Loucy (cell line): ENCODE results near the gene CALN1.

Experiments used
- H2AFZ ChIP-seq: fragments of 200-600 bp; sonication (generic); 2 replicates; pipeline ENCODE4 v1.6.0; 2016; ENCODE audit warnings: antibody characterized with exemption, mild to moderate bottlenecking, low read length, moderate library complexity
- H3F3A ChIP-seq: fragments of 200-600 bp; 2 replicates; pipeline ENCODE4 v1.6.0; 2016; ENCODE audit warnings: antibody characterized with exemption, low read depth, mild to moderate bottlenecking
- H3K27me3 ChIP-seq: fragments of 200-600 bp; sonication (generic); 2 replicates; pipeline ENCODE4 v1.6.1; 2014; ENCODE audit warnings: low read length, mild to moderate bottlenecking; ENCODE audit not compliant: insufficient read depth, poor library complexity, severe bottlenecking
- H3K36me3 ChIP-seq: fragments of 200-600 bp; sonication (generic); 2 replicates; pipeline ENCODE4 v1.6.1; 2016; ENCODE audit warnings: low read length; ENCODE audit not compliant: insufficient read depth
- H3K4me1 ChIP-seq: fragments of 200-600 bp; sonication (generic); 2 replicates; pipeline ENCODE4 v1.5.1; 2014; ENCODE audit warnings: low read length, mild to moderate bottlenecking; ENCODE audit not compliant: insufficient read depth, poor library complexity, severe bottlenecking
- H3K4me2 ChIP-seq: fragments of 200-600 bp; sonication (generic); 2 replicates; pipeline ENCODE4 v1.6.0; 2014; ENCODE audit warnings: antibody characterized with exemption, low read length, low read depth, mild to moderate bottlenecking; ENCODE audit not compliant: poor library complexity, severe bottlenecking
- H3K4me3 ChIP-seq: fragments of 200-600 bp; sonication (generic); 2 replicates; pipeline ENCODE4 v1.5.1; 2014; ENCODE audit warnings: low read length, mild to moderate bottlenecking, mixed read lengths; ENCODE audit not compliant: poor library complexity, severe bottlenecking
- H3K79me2 ChIP-seq: fragments of 200-600 bp; sonication (generic); 2 replicates; pipeline ENCODE4 v1.6.1; 2014; ENCODE audit warnings: low read length; ENCODE audit not compliant: insufficient read depth
- H3K9ac ChIP-seq: fragments of 200-600 bp; sonication (generic); 2 replicates; pipeline ENCODE4 v1.6.0; 2014; ENCODE audit warnings: mild to moderate bottlenecking, low read depth, low read length, moderate library complexity; ENCODE audit not compliant: poor library complexity, severe bottlenecking
- H3K9me2 ChIP-seq: fragments of 200-600 bp; sonication (generic); replicated peaks from 2 replicates; pipeline ENCODE4 v1.6.1; 2016; ENCODE audit warnings: low read depth, low read length, mixed read lengths
- H3K9me3 ChIP-seq: fragments of 200-600 bp; sonication (generic); 2 replicates; pipeline ENCODE4 v1.6.1; 2014; ENCODE audit warnings: mild to moderate bottlenecking, antibody characterized with exemption, low read length, low read depth; ENCODE audit not compliant: insufficient read depth
- H4K20me1 ChIP-seq: fragments of 200-600 bp; sonication (generic); 2 replicates; pipeline ENCODE4 v1.6.0; 2014; ENCODE audit warnings: antibody characterized with exemption, low read length, mild to moderate bottlenecking; ENCODE audit not compliant: insufficient read depth, poor library complexity, severe bottlenecking
- EZH2phosphoT487 ChIP-seq: fragments of 200-600 bp; IDR thresholded peaks from 2 replicates; pipeline ENCODE4 v1.6.1; 2018; ENCODE audit warnings: antibody characterized with exemption, mild to moderate bottlenecking, moderate library complexity, borderline replicate concordance
- TF ChIP-seq, protein P1 (sequence below): fragments of 200-600 bp; sonication (generic); conservative IDR thresholded peaks from 2 replicates; pipeline ENCODE4 v1.5.1; 2014; ENCODE audit warnings: mild to moderate bottlenecking, antibody characterized with exemption, low read length

The CALN1 gene

DNA sequence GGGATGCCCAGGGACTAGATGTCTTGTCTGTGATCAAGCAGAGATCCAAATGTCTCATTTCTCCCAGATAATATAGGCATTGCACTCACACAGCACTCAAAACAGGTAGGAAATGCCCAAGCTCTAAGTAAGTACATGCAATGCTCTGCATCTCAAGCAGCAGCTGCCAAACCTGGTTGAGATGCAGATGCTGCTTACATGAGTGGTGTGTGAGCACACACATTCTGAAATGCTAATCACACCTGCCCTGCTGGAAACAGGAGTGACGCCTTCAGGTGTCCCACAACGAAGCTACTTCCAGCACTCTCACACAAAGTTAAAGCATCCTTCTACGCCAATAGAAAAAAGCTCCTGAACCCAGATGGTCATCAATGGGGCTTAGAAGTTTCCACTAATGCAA is 132.9 kb downstream of the CALN1 start:
- Histone ChIP-seq H4K20me1 (no peaks in the 10 kb centered on the region), H3F3A (no peaks in the 10 kb centered on the region), H3K36me3 (no peaks in the 10 kb centered on the region), H3K79me2 (no peaks in the 10 kb centered on the region), H3K9ac (no peak overlapping the region), H3K9me3 (0 out of 2 replicates have a peak, but pooled peaks cover 10% of the 10 kb centered on the region), H3K9me2 (no peaks in the 10 kb centered on the region), H3K4me1 (no peaks in the 10 kb centered on the region), H2AFZ (no peak overlapping the region), H3K27me3 (no peaks in the 10 kb centered on the region), H3K4me2 (no peak overlapping the region), H3K4me3 (no peak overlapping the region)
- TF ChIP-seq EZH2phosphoT487, result no peak
- TF ChIP-seq, protein P1, sequence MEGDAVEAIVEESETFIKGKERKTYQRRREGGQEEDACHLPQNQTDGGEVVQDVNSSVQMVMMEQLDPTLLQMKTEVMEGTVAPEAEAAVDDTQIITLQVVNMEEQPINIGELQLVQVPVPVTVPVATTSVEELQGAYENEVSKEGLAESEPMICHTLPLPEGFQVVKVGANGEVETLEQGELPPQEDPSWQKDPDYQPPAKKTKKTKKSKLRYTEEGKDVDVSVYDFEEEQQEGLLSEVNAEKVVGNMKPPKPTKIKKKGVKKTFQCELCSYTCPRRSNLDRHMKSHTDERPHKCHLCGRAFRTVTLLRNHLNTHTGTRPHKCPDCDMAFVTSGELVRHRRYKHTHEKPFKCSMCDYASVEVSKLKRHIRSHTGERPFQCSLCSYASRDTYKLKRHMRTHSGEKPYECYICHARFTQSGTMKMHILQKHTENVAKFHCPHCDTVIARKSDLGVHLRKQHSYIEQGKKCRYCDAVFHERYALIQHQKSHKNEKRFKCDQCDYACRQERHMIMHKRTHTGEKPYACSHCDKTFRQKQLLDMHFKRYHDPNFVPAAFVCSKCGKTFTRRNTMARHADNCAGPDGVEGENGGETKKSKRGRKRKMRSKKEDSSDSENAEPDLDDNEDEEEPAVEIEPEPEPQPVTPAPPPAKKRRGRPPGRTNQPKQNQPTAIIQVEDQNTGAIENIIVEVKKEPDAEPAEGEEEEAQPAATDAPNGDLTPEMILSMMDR, result no peak

- Histone ChIP-seq H3F3A (no peaks in the 10 kb centered on the region), H3K4me3 (no peak overlapping the region), H3K9me2 (no peaks in the 10 kb centered on the region), H3K9me3 (0 out of 2 replicates have a peak, but pooled peaks cover 10% of the 10 kb centered on the region), H3K4me2 (no peak overlapping the region), H2AFZ (no peak overlapping the region), H3K27me3 (no peaks in the 10 kb centered on the region), H3K79me2 (no peaks in the 10 kb centered on the region), H3K9ac (no peak overlapping the region), H3K36me3 (no peaks in the 10 kb centered on the region), H4K20me1 (no peaks in the 10 kb centered on the region), H3K4me1 (no peaks in the 10 kb centered on the region)
- TF ChIP-seq, protein P1, result no peak
- no peak for TF ChIP-seq EZH2phosphoT487
Measured at GRCh38 chr7:72278550-72278949, 133.6 kb downstream of the CALN1 start.

DNA sequence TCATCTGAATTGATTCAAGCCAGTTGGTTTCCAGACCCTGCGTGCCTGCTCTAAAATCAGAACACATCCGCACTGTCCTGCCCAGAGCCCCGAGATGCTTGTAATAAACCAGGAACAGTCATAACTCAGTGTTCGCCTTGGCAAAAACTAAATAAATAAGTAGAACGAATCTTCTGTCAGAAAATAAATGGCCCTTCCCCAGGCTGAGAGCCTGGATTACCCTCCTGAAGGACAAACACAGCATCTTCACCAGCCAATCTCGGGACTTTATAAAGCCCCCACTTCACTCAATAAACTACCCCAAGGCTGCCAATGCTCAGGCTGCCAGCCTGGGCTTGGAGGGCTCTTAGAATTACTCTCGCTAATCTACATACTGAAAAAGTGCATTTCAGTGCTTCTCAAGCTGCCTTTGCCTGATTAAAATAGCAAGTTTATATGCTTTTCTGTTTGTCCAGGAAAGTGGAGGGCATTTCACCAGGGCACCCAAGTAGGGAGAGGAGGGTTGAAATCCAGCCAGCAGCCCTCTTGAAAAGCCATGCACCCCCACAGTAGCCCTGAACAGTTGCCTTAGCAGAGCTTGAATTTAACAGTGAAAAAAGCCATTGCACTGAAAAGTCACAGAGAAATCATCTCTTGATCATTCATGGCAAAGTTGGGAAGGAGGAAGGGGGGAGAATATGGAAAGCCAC is 136.6 kb downstream of the CALN1 start:
- no peak overlapping the region for H3K4me3 ChIP-seq
- H4K20me1 ChIP-seq, result no peaks in the 10 kb centered on the region
- H3K27me3 ChIP-seq, result no peaks in the 10 kb centered on the region
- H3K9ac ChIP-seq, result no peak overlapping the region
- 0 out of 2 replicates have a peak, but pooled peaks cover 7% of the 10 kb centered on the region for H3K9me3 ChIP-seq
- no peaks in the 10 kb centered on the region for H3F3A ChIP-seq
- no peaks in the 10 kb centered on the region for H3K9me2 ChIP-seq
- TF ChIP-seq, protein P1, result no peak
- TF ChIP-seq EZH2phosphoT487, result no peak
- H3K79me2 ChIP-seq, result no peaks in the 10 kb centered on the region
- H3K4me1 ChIP-seq, result no peaks in the 10 kb centered on the region
- no peak overlapping the region for H3K4me2 ChIP-seq
- no peak overlapping the region for H2AFZ ChIP-seq
- H3K36me3 ChIP-seq, result no peaks in the 10 kb centered on the region
